NCI-H748 treated with DMSO at 0.1 percent for 48 hours (cell line): ENCODE measurements around the gene NAA10.
A peak's percentile ranks its signal among the peaks of the same experiment; 100 is the strongest.

Source experiments
- DNase-seq: peaks from one replicate; lab custom pipeline; 2025; lab: John Stamatoyannopoulos, UW

The NAA10 gene

GRCh38 chrX:153909024-153909979, 25.5 kb downstream of the NAA10 start:
- no peak for DNase-seq

- DNase-seq: no peak
Observed at GRCh38 chrX:153908219-153908860, 26.5 kb downstream of the NAA10 start.

- DNase-seq: no peak
Observed at GRCh38 chrX:153907456-153907855, 27.4 kb downstream of the NAA10 start.

GRCh38 chrX:153906126-153906917, 28.5 kb downstream of the NAA10 start:
- DNase-seq: no peak

- no peak for DNase-seq
Observed at GRCh38 chrX:153905481-153906095, 29.2 kb downstream of the NAA10 start.

- DNase-seq: no peak
Observed at GRCh38 chrX:153903991-153904957, 30.6 kb downstream of the NAA10 start, which contains the start of gene AVPR2. Gene AVPR2, plus strand, starts transcription at chrX:153904673. Its CDS starts 473 bp downstream, at chrX:153905146.

GRCh38 chrX:153903238-153903980, 31.4 kb downstream of the NAA10 start:
- no peak for DNase-seq

GRCh38 chrX:153902385-153902784, 32.5 kb downstream of the NAA10 start:
- DNase-seq: no peak

GRCh38 chrX:153901753-153902140, 33.1 kb downstream of the NAA10 start:
- no peak for DNase-seq

GRCh38 chrX:153900831-153901752, 33.7 kb downstream of the NAA10 start:
- DNase-seq: no peak

GRCh38 chrX:153897899-153898298, 36.9 kb downstream of the NAA10 start:
- DNase-seq: no peak

GRCh38 chrX:153889123-153889522, 45.7 kb downstream of the NAA10 start:
- peak; percentile 3 for DNase-seq

GRCh38 chrX:153888344-153888743, 46.5 kb downstream of the NAA10 start:
- DNase-seq: no peak

GRCh38 chrX:153887385-153887784, 47.5 kb downstream of the NAA10 start:
- no peak for DNase-seq

- no peak for DNase-seq
Observed at GRCh38 chrX:153886915-153887314, 47.9 kb downstream of the NAA10 start.

- DNase-seq: no peak
Observed at GRCh38 chrX:153885968-153886903, 48.6 kb downstream of the NAA10 start, which contains the start of gene L1CAM. Gene L1CAM, minus strand, starts transcription at chrX:153886173. Its CDS starts 10,337 bp downstream, at chrX:153875836.

- DNase-seq: no peak
Observed at GRCh38 chrX:153885208-153885787, 49.5 kb downstream of the NAA10 start.
